Glutamatergic neuron (in vitro differentiated cells): Measurements from ENCODE around the gene RUBCNL. TPM values are rescaled to one million over a fixed set of nuclear protein-coding genes. Genes with fewer than 3 reads are reported as not detected.

Experiments
- DNase-seq: peaks from one replicate; pipeline ENCODE4 v3.0.0; 2022
- H3K27ac Mint-ChIP-seq: one replicate; pipeline ENCODE4 v1.8.0; 2020; ENCODE audit warnings: mild to moderate bottlenecking, mixed read lengths, inconsistent platforms; ENCODE audit not compliant: unreplicated experiment
- H3K27me3 Mint-ChIP-seq: one replicate; pipeline ENCODE4 v1.8.0; 2020; ENCODE audit warnings: mild to moderate bottlenecking, moderate library complexity, mixed read lengths, inconsistent platforms; ENCODE audit not compliant: unreplicated experiment
- H3K36me3 Mint-ChIP-seq: one replicate; pipeline ENCODE4 v1.8.0; 2020; ENCODE audit warnings: mild to moderate bottlenecking, mixed read lengths, inconsistent platforms; ENCODE audit not compliant: unreplicated experiment
- H3K4me1 Mint-ChIP-seq: one replicate; pipeline ENCODE4 v1.8.0; 2020; ENCODE audit warnings: mild to moderate bottlenecking, low read depth, mixed read lengths, inconsistent platforms; ENCODE audit not compliant: unreplicated experiment
- H3K4me3 Mint-ChIP-seq: one replicate; pipeline ENCODE4 v1.8.0; 2020; ENCODE audit warnings: mild to moderate bottlenecking, mixed read lengths, inconsistent platforms; ENCODE audit not compliant: unreplicated experiment
- H3K9me3 Mint-ChIP-seq: one replicate; pipeline ENCODE4 v1.8.0; 2020; ENCODE audit warnings: mild to moderate bottlenecking, moderate library complexity, mixed read lengths, inconsistent platforms; ENCODE audit not compliant: unreplicated experiment
- total RNA-seq: library from RNA; stranded (reverse); fragmentation: NEBNext Ultra II Directional; extraction: Animal tissue kit (Norgen Biotek cat#: 25700); gene quantifications from one replicate; pipeline ENCODE4 v1.2.1, GENCODE V29; 2021; ENCODE audit not compliant: unreplicated experiment
- TF ChIP-seq, protein P1 (sequence below): fragments of 200-600 bp; sonication (generic); IDR thresholded peaks from one replicate; pipeline ENCODE4 v1.5.0; 2021; ENCODE audit not compliant: partially characterized antibody, unreplicated experiment

The RUBCNL gene
- total RNA-seq, 1 donor from 2014 or later: 1.9 TPM

DNA sequence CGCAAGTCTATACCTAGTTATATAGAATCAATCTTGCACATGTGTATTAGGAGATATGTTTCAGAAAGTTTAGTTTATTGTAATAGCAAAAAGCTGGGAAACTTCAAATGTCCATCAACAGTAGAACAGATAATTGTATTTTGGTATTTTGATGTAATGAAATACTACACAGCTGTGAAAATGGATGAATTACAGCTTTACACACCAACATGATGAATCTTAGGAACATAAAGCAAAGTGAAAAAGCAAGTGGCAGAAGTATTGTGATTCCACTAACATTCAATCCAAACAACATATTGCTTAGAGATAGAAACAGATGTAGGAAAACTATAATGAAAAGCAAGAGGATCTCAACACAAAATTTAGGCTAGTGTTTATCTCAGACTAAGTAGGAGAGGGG, 72.5 kb downstream of the RUBCNL start:
- H3K4me1 Mint-ChIP-seq: no peaks in the 10 kb centered on the region
- no peak overlapping the region for H3K4me3 Mint-ChIP-seq
- peaks cover 8% of the 10 kb centered on the region for H3K36me3 Mint-ChIP-seq
- no peak overlapping the region for H3K27ac Mint-ChIP-seq
- DNase-seq: no peak
- H3K27me3 Mint-ChIP-seq: peaks cover 4% of the 10 kb centered on the region
- TF ChIP-seq, protein P1, sequence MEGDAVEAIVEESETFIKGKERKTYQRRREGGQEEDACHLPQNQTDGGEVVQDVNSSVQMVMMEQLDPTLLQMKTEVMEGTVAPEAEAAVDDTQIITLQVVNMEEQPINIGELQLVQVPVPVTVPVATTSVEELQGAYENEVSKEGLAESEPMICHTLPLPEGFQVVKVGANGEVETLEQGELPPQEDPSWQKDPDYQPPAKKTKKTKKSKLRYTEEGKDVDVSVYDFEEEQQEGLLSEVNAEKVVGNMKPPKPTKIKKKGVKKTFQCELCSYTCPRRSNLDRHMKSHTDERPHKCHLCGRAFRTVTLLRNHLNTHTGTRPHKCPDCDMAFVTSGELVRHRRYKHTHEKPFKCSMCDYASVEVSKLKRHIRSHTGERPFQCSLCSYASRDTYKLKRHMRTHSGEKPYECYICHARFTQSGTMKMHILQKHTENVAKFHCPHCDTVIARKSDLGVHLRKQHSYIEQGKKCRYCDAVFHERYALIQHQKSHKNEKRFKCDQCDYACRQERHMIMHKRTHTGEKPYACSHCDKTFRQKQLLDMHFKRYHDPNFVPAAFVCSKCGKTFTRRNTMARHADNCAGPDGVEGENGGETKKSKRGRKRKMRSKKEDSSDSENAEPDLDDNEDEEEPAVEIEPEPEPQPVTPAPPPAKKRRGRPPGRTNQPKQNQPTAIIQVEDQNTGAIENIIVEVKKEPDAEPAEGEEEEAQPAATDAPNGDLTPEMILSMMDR: no peak
- H3K9me3 Mint-ChIP-seq: peaks cover 5% of the 10 kb centered on the region

GRCh38 chr13:46313432-46314257, 73.4 kb downstream of the RUBCNL start:
- Mint-ChIP-seq H3K4me3 (no peak overlapping the region), H3K4me1 (no peaks in the 10 kb centered on the region), H3K9me3 (peaks cover 5% of the 10 kb centered on the region)

GRCh38 chr13:46313024-46313423, 74.0 kb downstream of the RUBCNL start:
- Mint-ChIP-seq H3K4me3 (no peak overlapping the region), H3K27me3 (peaks cover 4% of the 10 kb centered on the region), H3K9me3 (peaks cover 6% of the 10 kb centered on the region), H3K36me3 (peaks cover 8% of the 10 kb centered on the region), H3K4me1 (no peaks in the 10 kb centered on the region), H3K27ac (no peak overlapping the region)
- DNase-seq: no peak
- TF ChIP-seq, protein P1: no peak

More at GRCh38 chr13:46313432-46314257, 73.4 kb downstream of the RUBCNL start:
- H3K27ac Mint-ChIP-seq: no peak overlapping the region
- DNase-seq: no peak
- TF ChIP-seq, protein P1: no peak
- H3K36me3 Mint-ChIP-seq: peaks cover 8% of the 10 kb centered on the region
- peaks cover 4% of the 10 kb centered on the region for H3K27me3 Mint-ChIP-seq

- H3K4me3 Mint-ChIP-seq: no peak overlapping the region
- no peak overlapping the region for H3K27ac Mint-ChIP-seq
- peaks cover 6% of the 10 kb centered on the region for H3K9me3 Mint-ChIP-seq
- TF ChIP-seq, protein P1: no peak
- H3K36me3 Mint-ChIP-seq: peaks cover 8% of the 10 kb centered on the region
- peaks cover 4% of the 10 kb centered on the region for H3K27me3 Mint-ChIP-seq
- H3K4me1 Mint-ChIP-seq: no peaks in the 10 kb centered on the region
- no peak for DNase-seq
Measured at GRCh38 chr13:46311217-46311616, 75.8 kb downstream of the RUBCNL start.

DNA sequence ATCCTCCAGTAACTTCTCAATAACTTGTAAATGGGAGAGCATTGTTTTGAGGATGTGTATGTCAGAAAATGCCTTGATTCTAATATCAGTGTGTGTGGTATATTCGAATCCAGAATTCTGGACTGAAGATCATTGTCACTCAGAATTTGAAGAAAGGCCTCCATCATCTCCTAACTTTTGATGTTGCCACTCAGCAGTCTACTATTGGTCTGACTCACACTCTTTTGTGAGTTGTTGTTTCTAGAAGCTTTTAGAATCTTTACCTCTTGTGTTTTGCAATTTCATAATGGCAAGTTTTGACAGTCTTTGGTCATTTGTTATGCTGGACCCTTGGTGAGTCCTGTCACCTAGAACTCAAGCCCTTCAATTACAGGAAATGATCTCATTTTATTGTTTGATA, 77.0 kb downstream of the RUBCNL start:
- TF ChIP-seq, protein P1: no peak
- Mint-ChIP-seq H3K4me1 (no peaks in the 10 kb centered on the region), H3K4me3 (no peak overlapping the region), H3K27me3 (no peaks in the 10 kb centered on the region), H3K36me3 (peaks cover 3% of the 10 kb centered on the region), H3K27ac (no peak overlapping the region), H3K9me3 (peaks cover 1% of the 10 kb centered on the region)
- DNase-seq: no peak
